HEK293 (cell line): ENCODE results near the gene ATP8B4.

Source experiments
- CTCF ChIA-PET: fragments of 350-600 bp; formaldehyde crosslinking; extraction: SDS; loops from one replicate; lab custom pipeline; 2021; ENCODE audit warnings: antibody characterized with exemption; lab: Yijun Ruan, JAX
- POLR2A ChIA-PET: fragments of 300-600 bp; formaldehyde crosslinking; extraction: SDS; loops from one replicate; lab custom pipeline; 2020; ENCODE audit warnings: antibody characterized with exemption, inconsistent platforms; lab: Yijun Ruan, JAX
- H3K27ac ChIP-seq: fragments of 200-500 bp; sonication (Bioruptor generic); 2 replicates; pipeline ENCODE4 v1.5.1; 2014; ENCODE audit warnings: low read depth, low read length, control low read depth, inconsistent platforms; ENCODE audit errors: extremely low read depth
- H3K36me3 ChIP-seq, 2 experiments: fragments of 200-500 bp in 1 of 2; sonication (Bioruptor generic) in 1 of 2; 1 replicate in 1 of 2; 2 replicates in 1 of 2; pipeline ENCODE4 v1.5.1; 2014 to 2017; ENCODE audit warnings: inconsistent platforms in 2 of 2, low read length in 2 of 2; ENCODE audit not compliant: control insufficient read depth in 2 of 2, insufficient read depth in 1 of 2
- H3K4me1 ChIP-seq: fragments of 200-500 bp; sonication (Bioruptor generic); 2 replicates; pipeline ENCODE4 v1.5.1; 2014; ENCODE audit warnings: mild to moderate bottlenecking, low read length, inconsistent platforms; ENCODE audit not compliant: control insufficient read depth, insufficient read depth
- H3K4me3 ChIP-seq: 2 replicates; pipeline ENCODE4 v1.5.1; 2011; ENCODE audit warnings: low read depth, mild to moderate bottlenecking, control low read depth, low read length, moderate library complexity
- H3K9me3 ChIP-seq: fragments of 200-500 bp; sonication (Bioruptor generic); 2 replicates; pipeline ENCODE4 v1.5.1; 2014; ENCODE audit warnings: low read depth, low read length, inconsistent platforms; ENCODE audit not compliant: control insufficient read depth, insufficient read depth
- GLIS2 ChIP-seq: fragments of 450-650 bp; formaldehyde crosslinking; IDR thresholded peaks from 2 replicates; pipeline ENCODE4 v1.5.1; 2016; ENCODE audit warnings: missing biosample characterization, missing genetic modification characterization
- WT1 ChIP-seq: fragments of 450-650 bp; formaldehyde crosslinking; IDR thresholded peaks from 2 replicates; pipeline ENCODE4 v1.5.1; 2016; ENCODE audit warnings: missing biosample characterization, missing genetic modification characterization
- ZEB2 ChIP-seq: fragments of 450-650 bp; formaldehyde crosslinking; IDR thresholded peaks from 2 replicates; pipeline ENCODE4 v1.5.1; 2016; ENCODE audit warnings: missing biosample characterization, missing genetic modification characterization
- ZIC2 ChIP-seq: fragments of 450-650 bp; formaldehyde crosslinking; IDR thresholded peaks from 2 replicates; pipeline ENCODE4 v1.5.1; 2016; ENCODE audit warnings: missing biosample characterization, missing genetic modification characterization
- ZNF112 ChIP-seq: fragments of 450-650 bp; formaldehyde crosslinking; IDR thresholded peaks from 2 replicates; pipeline ENCODE4 v1.5.0; 2017; ENCODE audit warnings: missing biosample characterization, missing genetic modification characterization
- ZNF132 ChIP-seq: fragments of 450-650 bp; formaldehyde crosslinking; IDR thresholded peaks from 2 replicates; pipeline ENCODE4 v1.5.1; 2017; ENCODE audit warnings: missing biosample characterization, missing genetic modification characterization, borderline replicate concordance
- ZNF133 ChIP-seq: fragments of 450-650 bp; formaldehyde crosslinking; IDR thresholded peaks from 2 replicates; pipeline ENCODE4 v1.5.1; 2016; ENCODE audit warnings: missing biosample characterization, missing genetic modification characterization
- ZNF214 ChIP-seq: fragments of 450-650 bp; formaldehyde crosslinking; IDR thresholded peaks from 2 replicates; pipeline ENCODE4 v1.5.1; 2017; ENCODE audit warnings: missing biosample characterization, mild to moderate bottlenecking, missing genetic modification characterization, borderline replicate concordance
- ZNF341 ChIP-seq: fragments of 450-650 bp; formaldehyde crosslinking; IDR thresholded peaks from 2 replicates; pipeline ENCODE4; 2016; ENCODE audit warnings: low read depth, missing biosample characterization, missing genetic modification characterization
- ZNF354C ChIP-seq: fragments of 450-650 bp; formaldehyde crosslinking; IDR thresholded peaks from 2 replicates; pipeline ENCODE4 v1.5.1; 2016; ENCODE audit warnings: missing biosample characterization, missing genetic modification characterization, low read depth, borderline replicate concordance
- ZNF398 ChIP-seq: fragments of 450-650 bp; formaldehyde crosslinking; IDR thresholded peaks from 2 replicates; pipeline ENCODE4 v1.5.1; 2017; ENCODE audit warnings: missing biosample characterization, missing genetic modification characterization
- ZNF433 ChIP-seq: fragments of 450-650 bp; formaldehyde crosslinking; IDR thresholded peaks from 2 replicates; pipeline ENCODE4 v1.5.1; 2016; ENCODE audit warnings: missing biosample characterization, missing genetic modification characterization, low read depth
- ZNF544 ChIP-seq: fragments of 450-650 bp; formaldehyde crosslinking; IDR thresholded peaks from 2 replicates; pipeline ENCODE4 v1.5.0; 2017; ENCODE audit warnings: missing biosample characterization, missing genetic modification characterization
- ZNF558 ChIP-seq: fragments of 450-650 bp; formaldehyde crosslinking; IDR thresholded peaks from 2 replicates; pipeline ENCODE4 v1.5.1; 2016; ENCODE audit warnings: missing biosample characterization, missing genetic modification characterization
- ZNF561 ChIP-seq: fragments of 450-650 bp; IDR thresholded peaks from 2 replicates; pipeline ENCODE4 v1.5.1; 2018; ENCODE audit warnings: missing biosample characterization, missing genetic modification characterization, borderline replicate concordance
- ZNF610 ChIP-seq: fragments of 450-650 bp; formaldehyde crosslinking; IDR thresholded peaks from 2 replicates; pipeline ENCODE4 v1.5.1; 2016; ENCODE audit warnings: missing biosample characterization, missing genetic modification characterization, borderline replicate concordance
- ZNF701 ChIP-seq: fragments of 450-650 bp; formaldehyde crosslinking; IDR thresholded peaks from 2 replicates; pipeline ENCODE4 v1.5.1; 2016; ENCODE audit warnings: missing biosample characterization, missing genetic modification characterization
- ZNF76 ChIP-seq: fragments of 450-650 bp; formaldehyde crosslinking; IDR thresholded peaks from 2 replicates; pipeline ENCODE4; 2016; ENCODE audit warnings: low read depth, missing biosample characterization, missing genetic modification characterization, borderline replicate concordance
- TF ChIP-seq, protein P1 (sequence below): fragments of 450-650 bp; formaldehyde crosslinking; IDR thresholded peaks from 2 replicates; pipeline ENCODE4 v1.5.1; 2016; ENCODE audit warnings: missing biosample characterization, missing genetic modification characterization
- TF ChIP-seq, protein P2 (sequence below): fragments of 450-650 bp; formaldehyde crosslinking; IDR thresholded peaks from 2 replicates; pipeline ENCODE4 v1.5.0; 2017; ENCODE audit warnings: missing biosample characterization, missing genetic modification characterization, borderline replicate concordance
- TF ChIP-seq, protein P3 (sequence below): fragments of 450-650 bp; formaldehyde crosslinking; IDR thresholded peaks from 2 replicates; pipeline ENCODE4 v1.5.1; 2016; ENCODE audit warnings: missing biosample characterization, missing genetic modification characterization
- TF ChIP-seq, protein P4 (sequence below): fragments of 450-650 bp; formaldehyde crosslinking; IDR thresholded peaks from 2 replicates; pipeline ENCODE4; 2016; ENCODE audit warnings: missing biosample characterization, missing genetic modification characterization

ATP8B4 gene

DNA sequence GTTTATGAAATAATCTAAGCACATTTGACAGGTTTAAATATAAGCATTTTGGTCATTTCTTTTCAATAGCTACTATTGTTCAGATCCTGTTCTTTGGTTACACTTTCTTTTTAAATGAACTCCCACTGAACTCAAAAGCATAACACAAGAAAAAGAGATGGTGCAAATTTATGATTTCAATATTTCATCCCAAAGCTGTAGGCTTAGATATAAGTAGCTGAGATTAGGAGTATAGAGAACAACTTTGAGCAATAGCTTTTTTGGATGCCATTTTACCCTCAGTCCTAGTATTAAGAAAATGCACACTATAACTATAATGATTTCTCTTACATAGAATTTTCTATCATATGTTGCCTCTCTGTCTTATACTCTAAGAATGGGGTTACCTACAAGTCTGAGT lies 213.8 kb downstream of the ATP8B4 start:
- POLR2A ChIA-PET: no interaction called here
- H3K9me3 ChIP-seq: no peaks in the 10 kb centered on the region
- no peak overlapping the region for H3K27ac ChIP-seq
- H3K4me3 ChIP-seq: no peak overlapping the region
- CTCF ChIA-PET: interaction anchor here (0.7 to 1.4 kb wide), 4 partner anchors 45 to 466 kb away, joined by 3 to 4 read pairs (median 3); no protein-coding TSS in a partner anchor
- H3K4me1 ChIP-seq: no peaks in the 10 kb centered on the region
- H3K36me3 ChIP-seq: no peaks in the 10 kb centered on the region
- no peak for TF ChIP-seq ZNF558 (tag by site-specific recombination)
- no peak for TF ChIP-seq ZNF433
- no peak for TF ChIP-seq ZNF133
- no peak for TF ChIP-seq ZNF561 (tag by site-specific recombination)
- no peak for TF ChIP-seq ZEB2 (tag by site-specific recombination)
- TF ChIP-seq WT1 (tag by site-specific recombination): no peak

DNA sequence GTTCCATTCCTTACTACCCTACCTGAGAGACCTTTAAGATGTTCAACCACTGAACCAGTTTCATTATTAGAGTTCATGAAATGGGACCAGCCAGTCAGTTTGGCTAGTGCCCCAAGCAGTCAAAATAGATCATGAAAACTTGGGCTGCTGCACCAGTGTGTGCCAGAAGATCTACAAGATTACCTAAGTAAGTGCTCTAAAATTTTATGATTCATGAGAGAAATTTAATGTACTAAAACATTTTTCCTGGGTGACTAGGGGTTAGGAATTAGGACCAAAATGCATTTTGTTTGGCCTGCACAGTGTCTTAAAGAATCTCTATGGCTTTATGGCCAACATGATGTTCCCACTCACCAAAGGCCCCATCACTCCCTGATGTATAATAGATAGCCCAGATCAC lies 214.7 kb downstream of the ATP8B4 start:
- Histone ChIP-seq H3K27ac (no peak overlapping the region), H3K9me3 (no peaks in the 10 kb centered on the region), H3K36me3 (no peaks in the 10 kb centered on the region), H3K4me1 (no peaks in the 10 kb centered on the region), H3K4me3 (no peak overlapping the region)
- ChIA-PET POLR2A (no interaction called here), CTCF (no interaction called here)
- TF ChIP-seq ZNF544 (no peak), ZNF701 (tag by site-specific recombination) (no peak), ZNF610 (tag by site-specific recombination) (no peak), ZNF354C (tag by site-specific recombination) (no peak), ZNF76 (tag by site-specific recombination) (no peak)
- TF ChIP-seq, protein P1, sequence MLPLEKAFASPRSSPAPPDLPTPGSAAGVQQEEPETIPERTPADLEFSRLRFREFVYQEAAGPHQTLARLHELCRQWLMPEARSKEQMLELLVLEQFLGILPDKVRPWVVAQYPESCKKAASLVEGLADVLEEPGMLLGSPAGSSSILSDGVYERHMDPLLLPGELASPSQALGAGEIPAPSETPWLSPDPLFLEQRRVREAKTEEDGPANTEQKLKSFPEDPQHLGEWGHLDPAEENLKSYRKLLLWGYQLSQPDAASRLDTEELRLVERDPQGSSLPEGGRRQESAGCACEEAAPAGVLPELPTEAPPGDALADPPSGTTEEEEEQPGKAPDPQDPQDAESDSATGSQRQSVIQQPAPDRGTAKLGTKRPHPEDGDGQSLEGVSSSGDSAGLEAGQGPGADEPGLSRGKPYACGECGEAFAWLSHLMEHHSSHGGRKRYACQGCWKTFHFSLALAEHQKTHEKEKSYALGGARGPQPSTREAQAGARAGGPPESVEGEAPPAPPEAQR (tag by site-specific recombination): no peak

- no peaks in the 10 kb centered on the region for H3K9me3 ChIP-seq
- H3K36me3 ChIP-seq: no peaks in the 10 kb centered on the region
- H3K4me3 ChIP-seq: no peak overlapping the region
- no peak overlapping the region for H3K27ac ChIP-seq
- no peaks in the 10 kb centered on the region for H3K4me1 ChIP-seq
- POLR2A ChIA-PET: no interaction called here
- CTCF ChIA-PET: interaction anchor here (0.5 to 0.6 kb wide), 2 partner anchors 17 to 101 kb away, joined by 3 to 4 read pairs; no protein-coding TSS in a partner anchor
- no peak for TF ChIP-seq ZIC2 (tag by site-specific recombination)
- no peak for TF ChIP-seq ZNF341 (tag by site-specific recombination)
- no peak for TF ChIP-seq GLIS2 (tag by site-specific recombination)
- TF ChIP-seq ZNF214: no peak
- TF ChIP-seq, protein P2, sequence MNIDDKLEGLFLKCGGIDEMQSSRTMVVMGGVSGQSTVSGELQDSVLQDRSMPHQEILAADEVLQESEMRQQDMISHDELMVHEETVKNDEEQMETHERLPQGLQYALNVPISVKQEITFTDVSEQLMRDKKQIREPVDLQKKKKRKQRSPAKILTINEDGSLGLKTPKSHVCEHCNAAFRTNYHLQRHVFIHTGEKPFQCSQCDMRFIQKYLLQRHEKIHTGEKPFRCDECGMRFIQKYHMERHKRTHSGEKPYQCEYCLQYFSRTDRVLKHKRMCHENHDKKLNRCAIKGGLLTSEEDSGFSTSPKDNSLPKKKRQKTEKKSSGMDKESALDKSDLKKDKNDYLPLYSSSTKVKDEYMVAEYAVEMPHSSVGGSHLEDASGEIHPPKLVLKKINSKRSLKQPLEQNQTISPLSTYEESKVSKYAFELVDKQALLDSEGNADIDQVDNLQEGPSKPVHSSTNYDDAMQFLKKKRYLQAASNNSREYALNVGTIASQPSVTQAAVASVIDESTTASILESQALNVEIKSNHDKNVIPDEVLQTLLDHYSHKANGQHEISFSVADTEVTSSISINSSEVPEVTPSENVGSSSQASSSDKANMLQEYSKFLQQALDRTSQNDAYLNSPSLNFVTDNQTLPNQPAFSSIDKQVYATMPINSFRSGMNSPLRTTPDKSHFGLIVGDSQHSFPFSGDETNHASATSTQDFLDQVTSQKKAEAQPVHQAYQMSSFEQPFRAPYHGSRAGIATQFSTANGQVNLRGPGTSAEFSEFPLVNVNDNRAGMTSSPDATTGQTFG (tag by site-specific recombination): no peak
- no peak for TF ChIP-seq ZNF398 (tag by site-specific recombination)
- no peak for TF ChIP-seq ZNF132 (tag by site-specific recombination)
- TF ChIP-seq ZNF112 (tag by site-specific recombination): no peak
- TF ChIP-seq, protein P3, sequence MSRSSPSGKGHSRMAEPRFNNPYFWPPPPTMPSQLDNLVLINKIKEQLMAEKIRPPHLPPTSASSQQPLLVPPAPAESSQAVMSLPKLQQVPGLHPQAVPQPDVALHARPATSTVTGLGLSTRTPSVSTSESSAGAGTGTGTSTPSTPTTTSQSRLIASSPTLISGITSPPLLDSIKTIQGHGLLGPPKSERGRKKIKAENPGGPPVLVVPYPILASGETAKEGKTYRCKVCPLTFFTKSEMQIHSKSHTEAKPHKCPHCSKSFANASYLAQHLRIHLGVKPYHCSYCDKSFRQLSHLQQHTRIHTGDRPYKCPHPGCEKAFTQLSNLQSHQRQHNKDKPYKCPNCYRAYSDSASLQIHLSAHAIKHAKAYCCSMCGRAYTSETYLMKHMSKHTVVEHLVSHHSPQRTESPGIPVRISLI (tag by site-specific recombination): no peak
- TF ChIP-seq, protein P4, sequence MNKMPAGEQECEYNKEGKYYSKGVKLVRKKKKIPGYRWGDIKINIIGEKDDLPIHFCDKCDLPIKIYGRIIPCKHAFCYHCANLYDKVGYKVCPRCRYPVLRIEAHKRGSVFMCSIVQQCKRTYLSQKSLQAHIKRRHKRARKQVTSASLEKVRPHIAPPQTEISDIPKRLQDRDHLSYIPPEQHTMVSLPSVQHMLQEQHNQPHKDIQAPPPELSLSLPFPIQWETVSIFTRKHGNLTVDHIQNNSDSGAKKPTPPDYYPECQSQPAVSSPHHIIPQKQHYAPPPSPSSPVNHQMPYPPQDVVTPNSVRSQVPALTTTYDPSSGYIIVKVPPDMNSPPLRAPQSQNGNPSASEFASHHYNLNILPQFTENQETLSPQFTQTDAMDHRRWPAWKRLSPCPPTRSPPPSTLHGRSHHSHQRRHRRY (tag by site-specific recombination): no peak
These were observed 216.1 kb downstream of the ATP8B4 start for GRCh38 chr15:49902685-49903501.
